ENCODE data around the gene AHI1. TPM values are rescaled to one million over a fixed set of nuclear protein-coding genes. Genes with fewer than 3 reads are reported as not detected.

The AHI1 gene
- total RNA-seq, 1 experiment from 2014 or later: 8.9 TPM

- Histone ChIP-seq H3K4me3 (ENCODE audit: low read length) (no peak overlapping the region), H3K36me3 (ENCODE audit: low read depth, low read length) (no peaks in the 10 kb centered on the region), H3K27me3 (ENCODE audit: low read length) (no peaks in the 10 kb centered on the region), H3F3A (ENCODE audit: low read length, unreplicated experiment) (no peaks in the 10 kb centered on the region), H2AFZ (ENCODE audit: low read length) (no peak overlapping the region), H3K4me2 (ENCODE audit: low read length) (no peak overlapping the region), H4K20me1 (ENCODE audit: low read length) (no peaks in the 10 kb centered on the region), H3K79me2 (ENCODE audit: low read length) (no peaks in the 10 kb centered on the region), H3K4me1 (ENCODE audit: insufficient read depth, low read length) (no peaks in the 10 kb centered on the region), H3K9me3 (ENCODE audit: low read length) (no peaks in the 10 kb centered on the region), H3K27ac (ENCODE audit: low read length) (no peak overlapping the region), H3K9me2 (replicated peaks; ENCODE audit: low read length) (no peaks in the 10 kb centered on the region), H3K9ac (ENCODE audit: low read length) (no peak overlapping the region)
- no TSS peak for BruUV-seq (replicated peaks)
- intact Hi-C loops (cut with micrococcal nuclease): no loop called here
- TF ChIP-seq CTCF (conservative IDR thresholded peaks at IDR 0.05; ENCODE audit: low read depth, low read length) (no peak), EZH2phosphoT487 (IDR thresholded peaks at IDR 0.05; ENCODE audit: borderline replicate concordance, low read length) (no peak), EZH2 (IDR thresholded peaks at IDR 0.05; ENCODE audit: low read length, unreplicated experiment) (no peak)
- DNase-seq (no peak), ATAC-seq (no peak)
- CTCF ChIA-PET: no interaction called here
- POLR2A ChIA-PET (ENCODE audit: unreplicated experiment): no interaction called here
Observed at GRCh38 chr6:135310291-135310690, 187.2 kb downstream of the AHI1 start.

- ChIA-PET POLR2A (ENCODE audit: unreplicated experiment) (no interaction called here), CTCF (no interaction called here)
- Histone ChIP-seq H2AFZ (ENCODE audit: low read length) (no peak overlapping the region), H3K9me2 (replicated peaks; ENCODE audit: low read length) (no peaks in the 10 kb centered on the region), H3K4me3 (ENCODE audit: low read length) (no peak overlapping the region), H3K9me3 (ENCODE audit: low read length) (no peaks in the 10 kb centered on the region), H3K4me2 (ENCODE audit: low read length) (no peak overlapping the region), H3K4me1 (ENCODE audit: insufficient read depth, low read length) (no peaks in the 10 kb centered on the region), H3K9ac (ENCODE audit: low read length) (no peak overlapping the region), H3K36me3 (ENCODE audit: low read depth, low read length) (no peaks in the 10 kb centered on the region), H3K27me3 (ENCODE audit: low read length) (no peaks in the 10 kb centered on the region), H4K20me1 (ENCODE audit: low read length) (no peaks in the 10 kb centered on the region), H3K27ac (ENCODE audit: low read length) (no peak overlapping the region), H3F3A (ENCODE audit: low read length, unreplicated experiment) (no peaks in the 10 kb centered on the region), H3K79me2 (ENCODE audit: low read length) (no peaks in the 10 kb centered on the region)
- DNase-seq (no peak), ATAC-seq (no peak)
- no TSS peak for BruUV-seq (replicated peaks)
- intact Hi-C loops (cut with micrococcal nuclease): no loop called here
- TF ChIP-seq EZH2 (IDR thresholded peaks at IDR 0.05; ENCODE audit: low read length, unreplicated experiment) (no peak), EZH2phosphoT487 (IDR thresholded peaks at IDR 0.05; ENCODE audit: borderline replicate concordance, low read length) (no peak)
Observed at GRCh38 chr6:135306740-135307420, 190.7 kb downstream of the AHI1 start.

GRCh38 chr6:135306166-135306565 is 191.4 kb downstream of the AHI1 start:
- Histone ChIP-seq H3K27me3 (ENCODE audit: low read length) (no peaks in the 10 kb centered on the region), H3K9me3 (ENCODE audit: low read length) (no peaks in the 10 kb centered on the region), H3F3A (ENCODE audit: low read length, unreplicated experiment) (no peaks in the 10 kb centered on the region), H2AFZ (ENCODE audit: low read length) (no peak overlapping the region), H3K9me2 (replicated peaks; ENCODE audit: low read length) (no peaks in the 10 kb centered on the region), H3K27ac (ENCODE audit: low read length) (no peak overlapping the region), H3K4me2 (ENCODE audit: low read length) (no peak overlapping the region), H4K20me1 (ENCODE audit: low read length) (no peaks in the 10 kb centered on the region), H3K4me1 (ENCODE audit: insufficient read depth, low read length) (no peaks in the 10 kb centered on the region), H3K36me3 (ENCODE audit: low read depth, low read length) (no peaks in the 10 kb centered on the region), H3K9ac (ENCODE audit: low read length) (no peak overlapping the region), H3K79me2 (ENCODE audit: low read length) (no peaks in the 10 kb centered on the region), H3K4me3 (ENCODE audit: low read length) (no peak overlapping the region)
- ChIA-PET CTCF (no interaction called here), POLR2A (ENCODE audit: unreplicated experiment) (no interaction called here)
- DNase-seq (no peak), ATAC-seq (no peak)
- intact Hi-C loops (cut with micrococcal nuclease): no loop called here
- no TSS peak for BruUV-seq (replicated peaks)
- TF ChIP-seq EZH2 (IDR thresholded peaks at IDR 0.05; ENCODE audit: low read length, unreplicated experiment) (no peak), CTCF (conservative IDR thresholded peaks at IDR 0.05; ENCODE audit: low read depth, low read length) (no peak), EZH2phosphoT487 (IDR thresholded peaks at IDR 0.05; ENCODE audit: borderline replicate concordance, low read length) (no peak)

Measured in PC-3 (cell line).